Jurkat, Clone E6-1 (cell line): ENCODE measurements around the gene HMX2.
"Not testable (repeated sequence)": the region's sequence is repeated elsewhere in the genome, so short reads cannot be mapped to it uniquely, and the experiment has no call there.

Experiments
- DNase-seq: peaks from one replicate; pipeline ENCODE4 v3.0.0-alpha.2; 2011; ENCODE audit warnings: low read depth, low spot score
- H3K4me3 ChIP-seq: 2 replicates; pipeline ENCODE4 v1.5.1; 2011; ENCODE audit warnings: mild to moderate bottlenecking, low read length, control low read depth, moderate library complexity

HMX2 gene

GRCh38 chr10:123175389-123176387, 27.8 kb downstream of the HMX2 start:
- DNase-seq = no peak
- H3K4me3 ChIP-seq = no peak overlapping the region

- not testable (repeated sequence) for DNase-seq, H3K4me3 ChIP-seq
These were observed 30.5 kb downstream of the HMX2 start for GRCh38 chr10:123178390-123178789.

GRCh38 chr10:123180101-123181090, 32.5 kb downstream of the HMX2 start:
- no peak for DNase-seq
- no peak overlapping the region for H3K4me3 ChIP-seq

- H3K4me3 ChIP-seq = no peak overlapping the region
- DNase-seq = no peak
These were observed 35.8 kb downstream of the HMX2 start for GRCh38 chr10:123183724-123184123.

GRCh38 chr10:123187781-123188180, 39.8 kb downstream of the HMX2 start:
- DNase-seq = no peak
- H3K4me3 ChIP-seq = no peak overlapping the region

GRCh38 chr10:123191886-123192285, 44.0 kb downstream of the HMX2 start:
- no peak overlapping the region for H3K4me3 ChIP-seq
- DNase-seq = no peak

GRCh38 chr10:123194056-123194455, 46.1 kb downstream of the HMX2 start:
- H3K4me3 ChIP-seq = no peak overlapping the region
- DNase-seq = no peak
